Measurements from ENCODE around the gene ALPL.
"Not testable (repeated sequence)": the region's sequence is repeated elsewhere in the genome, so short reads cannot be mapped to it uniquely, and the experiment has no call there.

Gene ALPL

GRCh38 chr1:21563971-21564370 is 54.7 kb downstream of the ALPL start:
- DNase-seq, result no peak

GRCh38 chr1:21564521-21565095 is 55.4 kb downstream of the ALPL start:
- no peak for DNase-seq

- DNase-seq, result no peak
Measured at GRCh38 chr1:21565285-21565684, 56.1 kb downstream of the ALPL start.

GRCh38 chr1:21566361-21566760 is 57.1 kb downstream of the ALPL start:
- not testable (repeated sequence) for DNase-seq

GRCh38 chr1:21567241-21568005 is 58.2 kb downstream of the ALPL start:
- no peak for DNase-seq

GRCh38 chr1:21568006-21568746 is 59.0 kb downstream of the ALPL start:
- no peak for DNase-seq

- no peak for DNase-seq
Measured at GRCh38 chr1:21568809-21569385, 59.7 kb downstream of the ALPL start.

- no peak for DNase-seq
Measured at GRCh38 chr1:21569820-21570527, 60.8 kb downstream of the ALPL start.

GRCh38 chr1:21570528-21570875 is 61.3 kb downstream of the ALPL start:
- DNase-seq, result no peak

GRCh38 chr1:21570885-21571284 is 61.7 kb downstream of the ALPL start:
- DNase-seq, result no peak

- DNase-seq, result no peak
Measured at GRCh38 chr1:21572221-21572620, 63.0 kb downstream of the ALPL start.

GRCh38 chr1:21572735-21573277 is 63.6 kb downstream of the ALPL start:
- no peak for DNase-seq

- DNase-seq, result no peak
Measured at GRCh38 chr1:21573475-21573874, 64.3 kb downstream of the ALPL start.

- no peak for DNase-seq
Measured at GRCh38 chr1:21573971-21574465, 64.8 kb downstream of the ALPL start.

GRCh38 chr1:21574466-21575151 is 65.4 kb downstream of the ALPL start:
- DNase-seq, result no peak

- DNase-seq, result no peak
Measured at GRCh38 chr1:21575351-21575942, 66.2 kb downstream of the ALPL start.

GRCh38 chr1:21576031-21576797 is 67.0 kb downstream of the ALPL start:
- DNase-seq, result no peak

GRCh38 chr1:21576798-21577187 is 67.6 kb downstream of the ALPL start:
- no peak for DNase-seq

- no peak for DNase-seq
Measured at GRCh38 chr1:21577324-21577723, 68.1 kb downstream of the ALPL start.

- DNase-seq, result no peak
Measured at GRCh38 chr1:21577933-21578332, 68.7 kb downstream of the ALPL start.

GRCh38 chr1:21579791-21580190 is 70.6 kb downstream of the ALPL start:
- no peak for DNase-seq
